GM18520 (cell line): ENCODE results near the gene ABHD13.
A peak's percentile ranks its signal among the peaks of the same experiment; 100 is the strongest.
"Not testable (repeated sequence)": the region's sequence is repeated elsewhere in the genome, so short reads cannot be mapped to it uniquely, and the experiment has no call there.

Experiments used
- ATAC-seq: cut with Tn5 transposase; IDR thresholded peaks from one replicate; pipeline ENCODE4 v1.9.1; 2021; ENCODE audit not compliant: unreplicated experiment

The ABHD13 gene

GRCh38 chr13:108223687-108224503 lies 5.7 kb downstream of the ABHD13 start:
- ATAC-seq = no peak

- ATAC-seq = no peak
Observed at GRCh38 chr13:108225440-108225839, 7.2 kb downstream of the ABHD13 start.

- ATAC-seq = no peak
Observed at GRCh38 chr13:108226184-108226583, 8.0 kb downstream of the ABHD13 start.

- ATAC-seq = no peak
Observed at GRCh38 chr13:108227651-108228272, 9.6 kb downstream of the ABHD13 start.

- no peak for ATAC-seq
Observed at GRCh38 chr13:108230377-108230776, 12.2 kb downstream of the ABHD13 start.

- ATAC-seq = no peak
Observed at GRCh38 chr13:108249150-108249549, 31.0 kb downstream of the ABHD13 start.

GRCh38 chr13:108257248-108257647 lies 39.1 kb downstream of the ABHD13 start:
- ATAC-seq = no peak

- no peak for ATAC-seq
Observed at GRCh38 chr13:108263621-108264355, 45.6 kb downstream of the ABHD13 start.

- no peak for ATAC-seq
Observed at GRCh38 chr13:108266321-108266990, 48.3 kb downstream of the ABHD13 start.

GRCh38 chr13:108267347-108267746 lies 49.2 kb downstream of the ABHD13 start:
- ATAC-seq = no peak

- not testable (repeated sequence) for ATAC-seq
Observed at GRCh38 chr13:108267855-108268254, 49.7 kb downstream of the ABHD13 start.

- ATAC-seq = no peak
Observed at GRCh38 chr13:108268466-108269112, 50.4 kb downstream of the ABHD13 start.

- peak; percentile 70 for ATAC-seq
Observed at GRCh38 chr13:108269601-108270328, 51.6 kb downstream of the ABHD13 start, which contains the start of gene TNFSF13B. Gene TNFSF13B, plus strand, starts transcription at chr13:108269718. Its CDS starts 178 bp downstream, at chr13:108269896.

GRCh38 chr13:108270442-108270841 lies 52.2 kb downstream of the ABHD13 start:
- ATAC-seq = no peak

GRCh38 chr13:108272333-108272732 lies 54.1 kb downstream of the ABHD13 start:
- no peak for ATAC-seq

GRCh38 chr13:108273429-108274118 lies 55.4 kb downstream of the ABHD13 start:
- ATAC-seq = no peak

- ATAC-seq = no peak
Observed at GRCh38 chr13:108274718-108275117, 56.5 kb downstream of the ABHD13 start.

GRCh38 chr13:108276060-108276459 lies 57.9 kb downstream of the ABHD13 start:
- no peak for ATAC-seq

GRCh38 chr13:108278466-108278865 lies 60.3 kb downstream of the ABHD13 start:
- ATAC-seq = no peak
